ENCODE data around the gene GOLGA3.
A peak's percentile ranks its signal among the peaks of the same experiment; 100 is the strongest.
"Not testable (repeated sequence)": the region's sequence is repeated elsewhere in the genome, so short reads cannot be mapped to it uniquely, and the experiment has no call there.

Gene GOLGA3

GRCh38 chr12:132776816-132777568, 51.7 kb downstream of the GOLGA3 start:
- DNase-seq, result no peak

- DNase-seq, result not testable (repeated sequence)
Measured at GRCh38 chr12:132776230-132776625, 52.4 kb downstream of the GOLGA3 start.

GRCh38 chr12:132775502-132776229, 53.0 kb downstream of the GOLGA3 start:
- DNase-seq, result no peak

DNA sequence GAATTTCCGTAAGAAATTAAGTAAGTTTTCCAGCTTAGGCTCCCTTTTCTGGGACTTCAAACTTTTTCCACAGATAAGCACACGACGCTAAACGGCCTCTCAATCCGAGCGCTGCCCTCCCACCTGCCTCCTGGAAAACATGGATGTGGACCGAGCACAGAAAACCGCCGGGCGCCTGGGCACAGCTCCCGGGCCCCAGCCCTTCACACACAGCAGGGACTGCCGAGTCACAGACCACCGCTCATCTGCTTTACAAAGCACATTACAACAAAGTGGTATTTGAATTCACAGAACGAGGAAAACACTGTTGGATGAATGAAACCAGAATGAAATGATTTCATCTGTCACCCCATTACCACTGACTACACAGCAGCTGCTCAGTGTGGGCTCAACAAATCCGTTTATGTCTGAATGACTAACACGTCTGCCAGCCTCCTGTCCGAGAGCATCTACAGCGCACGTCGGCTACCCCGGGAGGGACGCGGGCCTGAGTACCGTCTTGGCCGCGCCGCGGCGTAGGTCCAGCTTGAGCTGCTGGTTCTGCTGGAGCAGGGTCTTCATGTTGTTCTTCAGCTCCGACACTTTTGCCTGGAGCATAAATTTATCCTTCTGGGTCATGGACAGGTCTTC, 53.9 kb downstream of the GOLGA3 start:
- no peak for DNase-seq

- no peak for DNase-seq
Measured at GRCh38 chr12:132774159-132774558, 54.5 kb downstream of the GOLGA3 start.

- DNase-seq, result no peak
Measured at GRCh38 chr12:132773077-132773955, 55.4 kb downstream of the GOLGA3 start.

GRCh38 chr12:132772606-132773005, 56.1 kb downstream of the GOLGA3 start:
- no peak for DNase-seq

DNA sequence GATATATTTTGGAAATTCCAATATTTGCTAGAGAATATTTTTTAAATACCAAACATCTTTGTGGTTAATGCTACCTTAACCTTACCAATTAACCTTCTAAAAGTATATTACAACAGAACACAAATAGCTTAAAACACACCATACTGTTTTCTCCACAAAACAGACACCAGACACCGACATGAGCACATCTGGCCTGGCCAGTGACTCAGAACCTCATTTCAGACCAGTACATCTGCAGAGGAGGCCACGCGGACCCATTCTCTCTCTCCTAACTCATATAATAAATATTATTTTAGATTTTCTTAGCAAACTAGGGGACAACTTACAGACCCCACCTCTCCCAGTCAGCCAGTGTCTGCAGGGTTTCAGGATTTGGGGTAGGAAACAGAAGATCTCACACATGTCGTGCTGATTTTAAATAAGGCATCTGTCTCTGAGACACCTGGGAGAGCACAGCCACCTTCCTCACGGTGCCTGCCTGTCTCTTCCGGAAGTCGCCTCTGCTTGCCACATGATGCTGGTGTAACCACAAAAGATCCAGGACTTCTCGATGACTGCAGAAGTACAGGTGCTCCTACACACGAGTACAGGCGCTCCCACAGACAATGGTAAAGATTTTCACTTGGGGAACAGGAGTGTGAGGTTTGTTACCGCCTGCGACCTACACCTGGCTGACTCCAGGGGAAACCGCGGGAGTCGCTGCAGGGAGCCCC, 57.4 kb downstream of the GOLGA3 start:
- DNase-seq, result no peak

- no peak for DNase-seq
Measured at GRCh38 chr12:132766380-132767085, 62.1 kb downstream of the GOLGA3 start.

DNA sequence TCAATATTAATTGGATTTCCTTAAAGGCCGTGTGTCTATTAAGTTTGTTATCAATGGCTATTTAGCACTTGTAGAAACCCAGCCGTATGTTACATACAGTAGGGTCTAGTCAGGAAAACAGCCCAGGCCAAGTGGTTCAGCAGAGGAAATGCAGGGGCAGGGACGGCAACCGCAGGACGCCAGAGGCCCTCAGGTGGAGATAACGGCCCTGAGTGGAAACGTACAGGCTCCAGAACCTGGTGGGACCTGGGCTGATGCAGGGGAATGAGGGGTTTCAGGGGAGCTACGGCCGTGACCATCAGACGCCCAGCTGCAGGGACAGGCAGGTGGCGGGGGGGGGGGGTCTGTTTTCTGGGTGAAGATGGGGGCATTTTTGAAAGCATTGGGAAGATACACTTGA, 63.3 kb downstream of the GOLGA3 start:
- DNase-seq, result no peak

GRCh38 chr12:132764231-132764630, 64.4 kb downstream of the GOLGA3 start:
- DNase-seq, result no peak

DNA sequence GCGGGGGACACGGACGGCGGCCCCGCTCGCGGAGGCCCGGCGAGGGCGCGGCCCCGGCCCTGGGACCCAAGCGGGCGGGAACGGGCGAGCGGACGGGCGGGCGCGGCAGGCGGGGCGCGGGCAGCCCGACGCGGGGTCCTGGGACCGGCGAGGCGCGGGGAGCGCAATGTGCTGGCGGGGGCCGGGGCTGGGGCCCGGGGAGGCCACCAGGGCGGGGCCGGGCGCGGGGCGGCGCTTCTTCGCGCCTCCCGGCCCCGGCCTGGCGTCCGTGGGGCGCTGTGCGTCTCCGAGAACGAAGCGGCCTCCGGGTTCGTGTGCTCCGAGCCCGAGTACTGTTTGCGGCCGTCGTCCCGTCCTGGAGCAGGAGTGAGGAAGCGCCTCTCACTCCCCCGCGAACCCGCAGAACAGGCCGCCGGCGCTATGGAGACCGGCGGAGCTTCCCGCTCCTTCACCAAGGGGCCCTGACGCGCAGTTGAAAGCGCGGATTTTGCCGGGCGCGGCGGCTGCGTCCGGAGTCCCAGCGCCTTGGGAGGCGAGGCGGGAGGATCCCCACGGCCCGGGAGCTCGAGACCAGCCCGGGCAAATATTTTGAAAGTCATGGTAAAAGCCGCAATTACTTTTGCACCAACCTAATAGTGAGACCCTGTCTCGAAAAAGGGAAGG, 66.6 kb downstream of the GOLGA3 start:
- DNase-seq, result peak; percentile 67

- DNase-seq, result peak; percentile 5
Measured at GRCh38 chr12:132761032-132761920, 67.4 kb downstream of the GOLGA3 start, which contains the start of gene ANKLE2. TSS of gene ANKLE2 (minus strand) at chr12:132761832. CDS start at chr12:132761798, 34 bp downstream.

GRCh38 chr12:132759359-132759758, 69.3 kb downstream of the GOLGA3 start:
- no peak for DNase-seq

- DNase-seq, result not testable (repeated sequence)
Measured at GRCh38 chr12:132758825-132759224, 69.8 kb downstream of the GOLGA3 start.

DNA sequence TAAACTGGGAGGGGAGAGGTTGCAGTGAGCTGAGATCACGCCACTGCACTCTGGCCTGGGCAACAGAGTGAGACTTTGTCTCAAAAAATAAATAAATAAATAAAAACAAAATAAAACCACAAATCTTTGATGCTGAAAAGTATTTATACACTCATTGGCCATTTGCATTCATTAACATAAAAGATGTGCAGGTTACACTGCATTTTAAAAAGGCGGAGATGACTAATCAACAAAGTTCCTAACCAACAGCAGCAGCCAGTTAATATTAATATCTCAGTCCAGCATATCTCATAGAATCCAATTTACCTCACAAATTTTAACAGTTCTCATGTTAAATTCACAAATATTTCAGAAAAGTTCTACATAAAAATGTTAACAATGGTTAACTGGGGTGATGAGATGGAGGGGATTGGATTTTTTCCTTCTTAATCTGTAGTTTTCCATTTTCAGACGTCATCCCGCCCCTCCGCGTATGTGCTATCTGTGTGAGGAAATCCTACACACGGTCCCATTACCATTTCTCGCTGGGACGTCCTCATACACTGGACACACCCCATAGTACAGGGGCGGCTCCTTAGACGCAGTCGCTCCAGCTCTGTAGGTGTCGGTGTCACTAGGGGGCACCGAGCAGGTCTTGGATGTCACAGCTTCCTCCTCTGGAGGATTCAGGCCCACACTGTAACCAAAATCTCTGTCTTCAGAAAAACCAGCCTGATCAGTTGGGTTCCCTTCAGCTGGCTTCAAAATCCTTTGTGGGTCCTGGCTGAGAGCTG, 74.3 kb downstream of the GOLGA3 start:
- DNase-seq, result no peak

DNA sequence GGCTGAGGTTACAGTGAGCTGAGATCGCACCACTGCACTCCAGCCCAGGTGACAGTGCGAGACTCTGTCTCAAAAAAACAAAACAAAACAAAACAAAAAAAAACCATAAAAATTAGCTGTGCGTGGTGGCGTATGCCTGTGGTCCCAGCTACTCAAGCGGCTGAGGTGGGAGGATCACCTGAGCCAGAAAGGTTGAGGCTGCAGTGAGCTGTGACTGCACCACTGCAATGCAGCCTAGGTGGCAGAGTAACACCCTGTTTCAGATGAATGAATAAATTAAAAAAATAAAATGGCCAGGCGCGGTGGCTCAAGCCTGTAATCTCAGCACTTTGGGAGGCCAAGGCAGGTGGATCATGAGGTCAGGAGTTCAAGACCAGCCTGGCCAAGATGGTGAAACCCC, 75.0 kb downstream of the GOLGA3 start:
- DNase-seq, result not testable (repeated sequence)

DNA sequence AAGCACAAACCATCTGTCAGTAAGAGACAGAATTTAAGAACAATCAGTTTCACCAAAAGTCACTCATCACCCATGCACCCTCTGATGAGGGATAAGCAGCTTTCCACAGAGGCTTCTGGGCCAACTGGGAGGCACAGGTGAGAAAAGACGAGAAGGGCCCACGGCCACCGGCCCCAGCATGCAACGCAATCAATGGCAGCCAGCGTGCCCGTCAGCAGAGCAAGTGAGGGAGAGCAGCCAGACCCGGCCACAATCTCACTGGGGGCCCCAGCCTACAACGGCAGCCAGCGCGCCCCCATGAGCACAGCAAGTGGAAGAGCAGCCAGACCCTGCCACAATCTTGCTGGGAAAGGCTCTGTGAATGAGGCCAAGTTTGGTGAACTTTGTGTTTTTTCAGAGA, 80.3 kb downstream of the GOLGA3 start:
- DNase-seq, result no peak

GRCh38 chr12:132747896-132748295, 80.8 kb downstream of the GOLGA3 start:
- DNase-seq, result no peak
